Natural killer cell (primary cell): Measurements from ENCODE around the gene RAP1GAP. TPM values are rescaled to one million over a fixed set of nuclear protein-coding genes. Genes with fewer than 3 reads are reported as not detected.

Experiments used
- ATAC-seq, 3 donors: fragments of 150-1000 bp in 2 of 3; fragments of 200-7000 bp in 1 of 3; cut with Tn5 transposase; 1 replicate in 1 of 3; 2 replicates in 2 of 3; pipeline ENCODE4 v1.10.0; 2021; ENCODE audit warnings: mild to moderate bottlenecking in 2 of 3, moderate library complexity in 2 of 3
- DNase-seq, 2 donors: peaks; one replicate each; pipeline versions ENCODE4 v3.0.0 to v3.0.0-alpha.2; 2013 to 2021; ENCODE audit warnings: mixed read lengths in 1 of 2
- H3K27ac ChIP-seq: one replicate; pipeline ENCODE4 v1.5.1; 2013; ENCODE audit warnings: mild to moderate bottlenecking, low read length
- H3K27me3 ChIP-seq: one replicate; pipeline ENCODE4 v1.6.1; 2013; ENCODE audit warnings: low read length; ENCODE audit not compliant: control insufficient read depth, insufficient read depth
- H3K36me3 ChIP-seq: one replicate; pipeline ENCODE4 v1.6.1; 2013; ENCODE audit warnings: low read length; ENCODE audit not compliant: control insufficient read depth, insufficient read depth
- H3K4me1 ChIP-seq: one replicate; pipeline ENCODE4 v1.6.1; 2013; ENCODE audit warnings: low read length; ENCODE audit not compliant: control insufficient read depth, insufficient read depth
- H3K4me3 ChIP-seq: one replicate; pipeline ENCODE4 v1.5.1; 2013; ENCODE audit warnings: low read length
- H3K9me3 ChIP-seq: one replicate; pipeline ENCODE4 v1.6.1; 2013; ENCODE audit warnings: low read length; ENCODE audit not compliant: control insufficient read depth, insufficient read depth
- H3K27ac Mint-ChIP-seq, 2 donors: one replicate each; pipeline ENCODE4 v1.8.0; 2022; ENCODE audit warnings: mild to moderate bottlenecking in 2 of 2, mixed read lengths in 2 of 2, moderate library complexity in 1 of 2
- H3K27me3 Mint-ChIP-seq, 2 donors: one replicate each; pipeline ENCODE4 v1.8.0; 2022; ENCODE audit warnings: low read depth in 2 of 2, mixed read lengths in 2 of 2
- H3K36me3 Mint-ChIP-seq: one replicate; pipeline ENCODE4 v1.8.0; 2022; ENCODE audit warnings: mixed read lengths
- H3K4me1 Mint-ChIP-seq, 2 donors: one replicate each; pipeline ENCODE4 v1.8.0; 2022; ENCODE audit warnings: mixed read lengths in 2 of 2
- H3K4me3 Mint-ChIP-seq: one replicate; pipeline ENCODE4 v1.8.0; 2022; ENCODE audit warnings: mild to moderate bottlenecking, moderate library complexity, mixed read lengths
- H3K9me3 Mint-ChIP-seq, 2 donors: one replicate each; pipeline ENCODE4 v1.8.0; 2022; ENCODE audit warnings: mixed read lengths in 2 of 2
- CTCF ChIP-seq: fragments of 200-600 bp; IDR thresholded peaks from one replicate; pipeline ENCODE4 v1.8.0; 2022; ENCODE audit warnings: antibody characterized with exemption
- WGBS: methylation state at CpG from one replicate; pipeline ENCODE4 v1.1.7; 2013; ENCODE audit warnings: missing lambda C conversion rate; ENCODE audit not compliant: insufficient coverage; 5-methylcytosine and 5-hydroxymethylcytosine counted together
- intact Hi-C: fragments of 100-400 bp; cut with micrococcal nuclease; formaldehyde crosslinking; loops from one replicate; pipeline ENCODE4 v1.14.2; 2022
- total RNA-seq, 4 donors: library from RNA; stranded (reverse); fragments of 120-200 nt in 1 of 4; gene quantifications; one replicate each; pipeline versions ENCODE4 v1.2.3 to v1.2.4, GENCODE V29; 2013 to 2022

Gene RAP1GAP
- total RNA-seq, 3 donors from 2014 or later (not counting 1 experiment from before 2014, with no cell fraction given) = 0.47 to 1.1 TPM; not detected in 1

- H3K4me1 Mint-ChIP-seq = peaks cover 6 to 18% of the 10 kb centered on the region in 2 donors
- peak overlapping the region; percentile 75 for H3K4me3 Mint-ChIP-seq
- intact Hi-C loops = loop anchor here (10.0 kb wide), 1 partner anchor 398 kb away; no protein-coding TSS in a partner anchor
- peaks cover 13% of the 10 kb centered on the region for H3K27me3 ChIP-seq
- peaks cover 20 to 31% of the 10 kb centered on the region in 2 donors for H3K27me3 Mint-ChIP-seq
- H3K27ac ChIP-seq = no peak overlapping the region
- no peak for TF ChIP-seq CTCF
- no peaks in the 10 kb centered on the region for H3K36me3 Mint-ChIP-seq
- peak in 1 of 2 donors; percentile 18 for DNase-seq
- WGBS = 25% methylated on average over 37 of the region's 39 CpGs
- H3K9me3 Mint-ChIP-seq = no peaks in the 10 kb centered on the region
- H3K4me3 ChIP-seq = no peak overlapping the region
- no peaks in the 10 kb centered on the region for H3K36me3 ChIP-seq
- no peaks in the 10 kb centered on the region for H3K9me3 ChIP-seq
- peak in 1 of 3 donors; percentile 14 for ATAC-seq
- H3K4me1 ChIP-seq = peaks cover 14% of the 10 kb centered on the region
- H3K27ac Mint-ChIP-seq = peak overlapping the region in 1 of 2 donors; percentile 7
Measured at GRCh38 chr1:21652101-21652936, 16.8 kb downstream of the RAP1GAP start.

GRCh38 chr1:21651214-21652042 lies 17.7 kb downstream of the RAP1GAP start:
- no peaks in the 10 kb centered on the region for H3K36me3 ChIP-seq
- Mint-ChIP-seq H3K9me3 (no peaks in the 10 kb centered on the region), H3K4me3 (peak overlapping the region; percentile 85), H3K27ac (no peak overlapping the region), H3K36me3 (no peaks in the 10 kb centered on the region), H3K4me1 (peaks cover 6 to 18% of the 10 kb centered on the region in 2 donors), H3K27me3 (peaks cover 27 to 29% of the 10 kb centered on the region in 2 donors)
- H3K27ac ChIP-seq = no peak overlapping the region
- H3K27me3 ChIP-seq = peaks cover 13% of the 10 kb centered on the region
- 6% methylated on average over 80 of the region's 80 CpGs for WGBS
- peak in 1 of 2 donors; percentile 65 for DNase-seq
- peak; percentile 54 to 72 (median 64) for ATAC-seq
- H3K4me3 ChIP-seq = peak overlapping the region; percentile 26
- H3K9me3 ChIP-seq = no peaks in the 10 kb centered on the region
- no peak for TF ChIP-seq CTCF
- intact Hi-C loops = loop anchor here (10.0 kb wide), 1 partner anchor 397 kb away; no protein-coding TSS in a partner anchor
- peaks cover 14% of the 10 kb centered on the region for H3K4me1 ChIP-seq

GRCh38 chr1:21650400-21650799 lies 18.8 kb downstream of the RAP1GAP start:
- no peak overlapping the region for H3K27ac Mint-ChIP-seq
- peaks cover 14% of the 10 kb centered on the region for H3K4me1 ChIP-seq
- H3K4me1 Mint-ChIP-seq = peaks cover 6 to 18% of the 10 kb centered on the region in 2 donors
- no peaks in the 10 kb centered on the region for H3K36me3 ChIP-seq
- intact Hi-C loops = loop anchor here (10.0 kb wide), 1 partner anchor 396 kb away; no protein-coding TSS in a partner anchor
- no peak for TF ChIP-seq CTCF
- WGBS = 78% methylated on average over 9 of the region's 9 CpGs
- no peak overlapping the region for H3K4me3 ChIP-seq
- H3K27me3 Mint-ChIP-seq = peaks cover 34 to 37% of the 10 kb centered on the region in 2 donors
- H3K4me3 Mint-ChIP-seq = no peak overlapping the region
- DNase-seq = no peak
- no peaks in the 10 kb centered on the region for H3K9me3 Mint-ChIP-seq
- H3K9me3 ChIP-seq = no peaks in the 10 kb centered on the region
- ATAC-seq = no peak
- H3K27ac ChIP-seq = no peak overlapping the region
- H3K36me3 Mint-ChIP-seq = no peaks in the 10 kb centered on the region
- peaks cover 13% of the 10 kb centered on the region for H3K27me3 ChIP-seq
